ENCODE data around the gene PPM1L. TPM values are rescaled to one million over a fixed set of nuclear protein-coding genes. Genes with fewer than 3 reads are reported as not detected.

Gene PPM1L
- total RNA-seq, 1 experiment from 2014 or later = 0.41 TPM

DNA sequence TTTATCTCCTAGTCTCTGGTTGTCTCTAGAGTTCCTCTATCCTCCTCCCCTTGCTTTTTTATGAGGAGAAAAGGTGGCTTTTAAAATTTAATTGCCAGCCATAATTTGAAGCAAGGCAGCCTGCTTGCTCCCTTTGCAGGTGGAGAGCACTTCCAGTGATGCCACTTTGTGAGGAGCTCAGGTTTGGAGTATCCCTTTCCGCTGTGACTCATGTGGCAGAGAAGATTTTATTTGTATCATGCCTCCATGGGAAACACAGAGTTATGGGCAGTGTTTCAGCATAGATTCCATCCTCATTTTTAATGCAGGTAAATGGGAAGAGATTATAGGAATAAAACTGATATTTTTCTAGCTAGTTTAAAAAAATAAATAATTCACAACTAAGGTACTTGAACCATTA lies 7.0 kb downstream of the PPM1L start:
- no peak for DNase-seq (ENCODE audit: low spot score)

DNA sequence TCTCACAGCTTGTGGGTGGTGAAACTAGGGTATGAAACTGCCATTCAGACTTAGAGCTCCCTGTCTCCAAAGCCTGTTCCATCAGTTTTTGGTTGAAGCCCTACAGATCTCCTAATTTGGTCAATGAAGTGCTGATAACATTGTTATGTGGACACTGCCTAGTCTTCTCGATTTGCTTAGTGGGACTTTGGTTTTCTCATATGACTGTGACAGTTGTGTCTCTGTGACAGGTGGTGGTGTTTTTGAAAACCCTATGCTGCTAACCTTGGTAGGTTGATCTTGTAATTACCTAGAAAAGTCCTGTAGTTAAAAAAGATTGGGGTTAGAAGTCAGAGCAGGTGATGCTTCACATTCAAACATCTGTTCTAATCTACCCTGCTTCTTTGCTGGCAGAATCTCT lies 9.2 kb downstream of the PPM1L start:
- DNase-seq (ENCODE audit: low spot score) = no peak

DNA sequence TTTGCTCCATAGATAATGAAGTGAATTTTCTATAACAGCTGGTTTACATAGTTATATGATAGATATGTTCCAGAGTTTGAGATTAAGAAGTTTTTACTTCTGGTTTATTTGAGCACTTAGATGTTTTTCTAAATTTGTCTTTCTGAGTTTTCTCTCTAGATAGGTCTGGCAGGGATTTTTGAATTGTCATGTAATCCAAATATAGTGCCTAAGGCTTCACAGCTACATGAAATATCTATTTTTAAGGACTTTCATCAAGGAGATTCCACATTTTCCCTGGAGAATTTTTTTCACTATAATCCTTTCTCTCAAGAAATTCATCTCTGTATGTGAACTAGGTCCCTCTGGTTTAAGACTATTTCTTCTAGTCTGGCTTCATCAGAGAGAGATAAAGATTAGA lies 12.0 kb downstream of the PPM1L start:
- no peak for DNase-seq (ENCODE audit: low spot score)

DNA sequence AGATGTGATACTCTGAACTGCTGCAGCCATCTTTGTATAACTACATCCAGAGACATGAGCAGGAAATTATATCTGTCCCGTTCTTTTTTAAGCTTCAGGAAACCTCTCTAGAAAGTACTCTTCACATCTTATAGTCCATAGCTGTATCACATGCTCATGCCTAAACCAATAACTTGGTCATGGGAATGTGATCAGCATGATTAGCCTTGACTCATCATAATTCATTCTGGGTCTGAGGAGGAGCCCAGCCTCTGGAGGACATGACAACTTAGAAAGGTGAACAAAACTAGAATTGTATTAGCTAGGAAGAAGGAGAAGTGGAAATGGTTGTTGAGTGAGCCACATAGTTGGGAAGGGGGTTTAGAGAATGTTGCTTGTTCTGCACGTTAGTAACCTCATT lies 12.9 kb downstream of the PPM1L start:
- no peak for DNase-seq (ENCODE audit: low spot score)

DNA sequence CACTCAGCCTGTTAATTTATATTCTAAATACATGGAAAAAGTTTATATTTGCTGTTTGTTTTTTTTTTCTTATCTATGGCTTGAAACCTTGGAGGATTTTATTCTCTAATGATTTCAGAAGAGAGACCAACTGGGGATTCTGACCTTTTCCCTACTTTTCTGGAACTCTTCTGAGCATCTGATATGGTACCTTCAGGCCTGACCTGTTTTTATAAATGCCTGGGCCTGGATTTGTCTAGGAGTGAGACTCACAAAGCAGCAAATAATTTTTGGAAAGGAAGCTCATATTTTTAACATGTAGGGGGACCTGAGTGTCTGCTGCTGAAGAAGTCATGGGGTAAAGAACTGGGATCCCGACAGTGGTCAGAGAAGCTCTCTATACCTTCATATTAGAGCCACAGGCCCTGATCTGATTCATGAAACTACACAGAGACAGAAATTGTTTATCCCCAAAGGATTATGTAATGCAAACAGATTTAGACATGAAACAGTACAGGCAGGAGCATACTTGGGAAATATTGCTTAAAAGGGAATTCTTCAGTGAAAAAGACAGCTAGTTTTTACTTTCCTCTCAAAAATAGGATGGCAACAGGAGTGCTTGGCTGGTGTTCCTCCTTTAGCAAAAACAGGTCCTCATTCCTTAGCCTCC lies 15.9 kb downstream of the PPM1L start:
- DNase-seq (ENCODE audit: low spot score) = no peak

DNA sequence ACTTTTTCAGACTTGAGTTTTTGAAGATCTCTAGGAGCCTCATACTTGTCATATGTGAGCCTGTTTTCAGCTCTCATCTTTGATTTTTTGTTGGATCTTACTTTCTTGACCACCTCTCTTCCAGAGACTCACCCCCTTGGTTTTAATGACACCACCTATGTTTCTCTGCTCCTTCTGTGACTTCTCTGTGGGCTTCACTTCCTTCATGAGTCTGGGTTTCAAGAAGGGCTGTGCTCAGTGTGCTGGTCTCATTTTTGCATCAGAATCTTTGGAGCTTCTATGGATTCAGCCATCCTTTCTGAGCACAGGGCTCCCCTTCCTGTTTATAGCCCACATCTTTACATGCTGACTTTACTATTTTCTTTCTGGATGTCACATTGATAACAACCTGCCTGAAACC lies 17.7 kb downstream of the PPM1L start:
- no peak for DNase-seq (ENCODE audit: low spot score)

DNA sequence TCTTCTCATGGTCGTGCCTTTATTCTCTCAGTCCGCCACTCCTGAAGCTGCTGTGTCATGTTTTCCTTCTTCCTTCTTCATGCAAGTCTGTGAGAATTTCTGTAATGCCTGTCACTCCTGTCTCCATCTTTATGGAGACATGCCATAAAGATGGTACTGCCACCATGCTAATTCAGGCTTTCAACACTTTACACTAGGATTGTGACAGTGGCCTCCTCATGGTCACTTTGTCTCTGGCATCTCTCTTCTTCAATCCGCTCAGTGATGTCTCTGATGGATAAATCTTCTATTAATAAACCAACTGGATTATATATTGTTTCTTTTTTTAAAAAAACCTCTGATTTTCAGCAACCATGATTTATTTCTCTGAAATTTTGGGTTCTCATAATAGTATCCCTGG lies 18.1 kb downstream of the PPM1L start:
- no peak for DNase-seq (ENCODE audit: low spot score)

DNA sequence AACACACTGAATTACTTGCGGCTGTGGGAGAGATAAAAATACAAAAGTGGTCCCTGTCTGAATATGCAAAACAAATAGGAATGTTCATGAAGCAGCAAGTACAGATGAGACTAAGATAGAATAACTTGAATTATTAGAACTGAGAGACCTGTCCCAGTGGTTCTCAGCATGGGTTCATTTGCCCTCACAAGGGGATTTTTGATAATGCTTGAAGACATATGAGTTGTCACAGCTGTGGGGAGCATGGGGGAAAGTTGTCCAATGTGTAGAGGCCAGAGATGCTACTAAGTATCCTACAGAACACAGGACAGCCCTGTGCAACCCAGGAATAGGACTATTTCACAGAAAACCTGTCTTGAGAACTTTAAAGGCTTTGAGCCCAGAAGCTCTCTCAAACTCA lies 22.4 kb downstream of the PPM1L start:
- DNase-seq (ENCODE audit: low spot score) = no peak

DNA sequence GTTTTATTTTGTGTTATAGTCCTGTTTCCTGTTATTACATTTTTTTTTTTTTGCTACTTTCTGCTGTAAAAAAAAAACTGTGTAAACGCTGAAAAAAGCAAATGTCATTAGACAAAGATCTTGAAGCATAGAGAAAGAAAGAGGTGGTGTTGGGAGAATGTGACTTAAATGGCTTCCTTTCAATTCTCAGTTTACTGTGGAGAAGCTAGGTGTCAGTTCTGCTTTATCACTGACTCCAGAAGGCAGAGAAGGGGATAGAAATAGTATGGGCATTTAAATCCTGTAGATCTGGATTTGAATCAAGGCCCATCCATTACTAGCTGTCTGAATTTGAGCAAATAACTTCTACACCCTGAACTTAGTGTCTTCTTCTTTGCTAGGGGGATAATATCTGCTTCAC lies 23.0 kb downstream of the PPM1L start:
- DNase-seq (ENCODE audit: low spot score) = no peak

DNA sequence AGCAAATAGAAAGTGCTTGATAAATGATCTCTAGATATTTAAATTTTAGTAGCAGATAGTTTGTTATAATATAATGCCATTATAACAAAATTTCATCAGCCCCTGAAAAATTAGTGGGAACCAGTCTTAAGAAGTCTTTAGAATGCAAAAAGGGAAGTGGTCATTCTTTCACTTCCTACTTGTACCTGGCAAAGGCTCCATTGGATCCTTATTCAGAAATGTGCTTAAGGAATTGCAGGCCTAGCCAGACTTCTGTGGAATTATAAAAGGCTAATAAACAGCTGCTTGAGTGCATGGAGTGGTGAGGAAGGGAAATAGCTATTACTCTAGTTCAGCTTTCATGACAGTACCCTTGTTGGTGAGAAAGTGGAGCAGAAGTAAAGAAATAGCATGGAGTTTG lies 24.2 kb downstream of the PPM1L start:
- DNase-seq (ENCODE audit: low spot score) = no peak

DNA sequence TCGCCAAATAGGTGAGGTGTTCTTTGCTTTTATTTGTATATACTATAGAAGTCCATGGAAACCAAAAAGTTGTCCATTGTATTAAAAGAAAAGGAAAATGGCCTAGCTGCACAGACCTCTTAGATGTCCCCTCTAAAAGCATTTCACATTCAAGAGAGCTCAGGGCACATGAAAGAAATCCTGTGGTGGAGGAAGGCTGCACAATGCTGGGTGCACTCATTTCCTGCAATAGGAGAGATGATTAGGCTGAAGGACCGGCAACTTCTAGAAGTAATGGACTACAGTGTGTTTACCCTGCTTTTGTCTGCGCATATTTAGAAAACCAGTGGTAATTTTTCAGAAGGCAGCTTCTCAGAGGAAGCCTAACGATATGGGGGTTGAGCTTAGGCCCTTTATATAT lies 25.4 kb downstream of the PPM1L start:
- DNase-seq (ENCODE audit: low spot score) = no peak

DNA sequence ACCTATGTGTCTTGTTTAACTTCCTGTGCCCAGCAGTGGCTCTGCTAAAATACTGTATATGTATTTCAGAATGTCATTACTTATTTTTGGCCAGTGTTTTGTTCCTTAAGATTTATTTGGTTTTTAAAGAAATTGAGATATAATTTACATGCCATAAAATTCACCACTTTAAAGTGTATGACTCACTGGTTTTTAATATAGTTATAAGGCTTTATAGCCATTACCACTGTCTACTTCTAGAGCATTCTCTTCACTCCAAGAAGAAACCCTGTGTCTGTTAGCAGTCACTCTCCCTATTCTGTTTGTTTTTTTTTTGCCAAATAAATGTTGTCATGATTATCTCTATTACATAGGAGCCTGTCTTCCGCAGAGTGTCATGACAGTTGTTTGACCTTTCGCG lies 25.8 kb downstream of the PPM1L start:
- DNase-seq (ENCODE audit: low spot score) = no peak

DNA sequence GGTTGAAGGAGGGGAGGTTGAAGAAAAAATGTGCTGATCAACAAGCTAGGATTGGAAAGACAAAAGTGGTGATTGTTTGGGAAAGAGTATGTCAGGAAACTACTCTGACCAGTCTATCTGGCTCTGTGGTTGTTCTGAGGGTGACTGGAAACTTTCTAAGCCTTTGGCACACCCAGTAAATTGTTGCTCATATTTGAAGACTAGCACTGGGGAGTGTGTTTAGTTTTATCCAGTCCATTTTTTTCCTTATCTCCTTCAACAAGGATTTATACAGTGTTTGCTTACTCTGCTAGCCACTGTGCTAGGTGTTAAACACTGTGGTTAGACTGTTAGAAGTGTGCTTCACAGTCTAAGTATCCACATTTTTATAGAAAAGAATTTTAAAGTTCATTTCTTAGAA lies 28.8 kb downstream of the PPM1L start:
- DNase-seq (ENCODE audit: low spot score) = no peak

DNA sequence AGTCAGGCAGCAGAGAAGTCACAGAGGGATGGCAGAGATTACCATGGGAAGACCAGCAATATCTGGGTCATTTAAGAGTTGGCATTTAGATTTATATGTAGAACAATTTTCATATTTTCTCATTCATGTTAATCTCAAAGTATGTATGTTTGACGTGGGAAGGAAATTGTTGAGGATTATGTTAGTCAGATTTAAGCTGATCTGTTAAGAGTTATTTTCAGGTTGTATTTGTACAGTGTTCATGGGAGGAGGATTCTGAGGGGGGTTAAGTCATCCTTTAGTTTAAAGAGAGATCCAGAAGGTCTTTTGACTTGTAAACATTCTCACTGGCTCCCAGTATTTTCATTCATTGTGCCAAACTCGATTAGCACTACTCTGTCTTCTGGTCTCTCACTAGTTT lies 34.7 kb downstream of the PPM1L start:
- DNase-seq (ENCODE audit: low spot score) = no peak

DNA sequence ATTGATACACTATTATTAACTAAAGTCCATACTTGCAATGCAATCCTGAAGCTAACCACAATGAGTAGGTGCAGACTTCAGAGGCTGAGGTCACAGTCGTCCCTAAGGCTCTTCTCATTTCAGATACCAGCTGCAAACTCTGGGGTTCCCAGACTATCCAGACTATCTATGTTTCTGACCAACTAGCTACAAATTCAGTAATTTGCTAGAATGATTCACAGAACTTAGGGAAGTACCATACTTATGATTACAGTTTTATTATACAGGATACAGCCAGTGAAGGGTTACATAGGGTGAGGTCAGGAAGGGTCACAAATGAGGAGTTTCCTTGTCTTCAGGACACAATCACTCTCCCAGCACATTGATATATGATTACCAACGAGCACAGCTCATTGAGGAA lies 36.5 kb downstream of the PPM1L start:
- no peak for DNase-seq (ENCODE audit: low spot score)

DNA sequence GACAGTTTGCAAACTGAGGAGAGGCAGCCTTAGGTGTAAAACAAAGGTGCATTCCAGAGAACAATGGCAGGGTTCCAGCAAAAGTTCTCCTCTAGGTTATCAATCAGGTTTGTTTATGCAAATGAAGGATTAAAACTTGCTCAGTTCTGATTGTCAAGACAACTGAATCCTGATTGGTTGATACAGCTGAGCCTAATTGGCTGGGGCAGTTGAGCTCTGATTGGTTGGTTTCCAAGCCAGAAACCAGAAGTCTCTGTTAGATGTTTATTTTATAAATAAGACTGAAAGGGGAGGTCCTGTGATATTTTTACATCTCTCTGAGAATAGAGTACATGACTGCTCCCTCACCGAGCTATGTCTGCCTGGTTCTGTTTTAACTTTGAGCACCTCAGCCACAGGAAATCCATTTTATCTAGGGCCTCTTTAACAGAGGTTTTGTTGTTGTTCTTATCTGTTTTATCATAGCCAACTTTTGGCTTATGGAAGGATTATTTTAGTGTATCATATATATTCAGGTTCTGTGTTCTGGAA lies 37.8 kb downstream of the PPM1L start:
- no peak for DNase-seq (ENCODE audit: low spot score)

DNA sequence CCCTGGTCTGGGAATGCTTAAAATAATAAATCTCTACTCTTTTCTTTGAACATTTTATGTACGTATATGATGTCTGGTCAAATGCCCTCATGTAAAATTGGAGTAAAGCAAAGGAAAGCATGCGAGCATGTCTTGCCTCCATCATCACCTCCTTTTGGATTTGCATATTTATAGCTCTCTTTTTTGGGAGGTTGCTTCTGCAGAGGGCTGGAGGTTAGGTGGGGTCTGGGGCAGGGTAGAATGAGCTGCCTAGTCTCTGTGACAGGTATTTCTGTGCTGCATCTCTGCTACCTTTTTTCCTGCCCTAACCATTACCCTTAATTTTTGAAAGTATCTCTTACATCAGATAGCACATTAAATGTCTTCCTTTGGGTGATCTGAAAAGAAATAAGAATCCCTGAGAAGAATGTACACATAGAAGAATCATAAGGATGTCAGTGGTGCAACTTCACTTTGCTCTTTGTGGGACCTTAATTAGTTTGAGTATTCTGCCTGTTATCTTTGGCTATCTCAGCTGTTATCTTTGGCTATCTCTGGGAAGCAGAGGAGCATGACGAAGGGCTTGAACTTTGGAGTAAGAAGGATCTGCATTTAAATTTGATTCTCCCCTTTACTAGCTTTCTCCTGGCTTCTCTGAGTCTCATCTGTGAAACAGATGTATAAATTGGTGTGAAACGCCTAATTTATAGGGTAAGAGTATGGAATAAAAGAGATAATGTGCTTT lies 40.2 kb downstream of the PPM1L start:
- DNase-seq (ENCODE audit: low spot score) = no peak

DNA sequence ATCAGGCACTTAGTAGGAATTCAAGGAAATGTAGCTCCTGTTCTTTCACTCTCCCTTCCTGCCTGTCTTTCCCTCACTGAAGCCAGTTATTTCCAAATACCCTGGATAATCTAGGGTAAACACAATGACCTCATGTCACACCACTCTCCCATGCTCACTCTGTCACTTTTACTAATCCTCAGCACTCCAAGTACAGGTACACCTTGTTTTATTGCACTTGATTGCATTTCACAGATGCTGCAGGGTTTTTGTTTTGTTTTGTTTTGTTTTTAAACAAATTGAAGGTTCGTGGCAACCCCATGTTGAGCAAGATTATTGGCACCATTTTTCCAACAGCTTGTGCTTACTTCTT lies 40.8 kb downstream of the PPM1L start:
- no peak for DNase-seq (ENCODE audit: low spot score)

DNA sequence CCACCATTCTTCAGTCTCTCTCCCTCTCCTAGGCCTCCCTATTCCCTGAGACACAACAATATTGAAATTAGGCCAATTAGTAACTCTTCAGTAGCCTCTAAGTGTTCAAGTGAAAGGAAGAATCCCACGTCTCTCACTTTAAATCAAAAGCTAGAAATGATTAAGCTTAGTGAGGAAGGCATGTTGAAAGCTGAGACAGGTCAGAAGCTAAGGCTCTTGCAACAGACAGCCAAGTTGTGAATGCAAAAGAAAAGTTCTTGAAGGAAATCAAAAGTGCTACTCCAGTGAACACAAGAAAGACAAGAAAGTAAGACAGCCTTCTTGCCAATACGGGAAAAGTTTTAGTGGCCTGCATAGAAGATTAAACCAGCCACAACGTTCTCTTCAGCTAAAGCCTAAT lies 41.3 kb downstream of the PPM1L start:
- DNase-seq (ENCODE audit: low spot score) = no peak

DNA sequence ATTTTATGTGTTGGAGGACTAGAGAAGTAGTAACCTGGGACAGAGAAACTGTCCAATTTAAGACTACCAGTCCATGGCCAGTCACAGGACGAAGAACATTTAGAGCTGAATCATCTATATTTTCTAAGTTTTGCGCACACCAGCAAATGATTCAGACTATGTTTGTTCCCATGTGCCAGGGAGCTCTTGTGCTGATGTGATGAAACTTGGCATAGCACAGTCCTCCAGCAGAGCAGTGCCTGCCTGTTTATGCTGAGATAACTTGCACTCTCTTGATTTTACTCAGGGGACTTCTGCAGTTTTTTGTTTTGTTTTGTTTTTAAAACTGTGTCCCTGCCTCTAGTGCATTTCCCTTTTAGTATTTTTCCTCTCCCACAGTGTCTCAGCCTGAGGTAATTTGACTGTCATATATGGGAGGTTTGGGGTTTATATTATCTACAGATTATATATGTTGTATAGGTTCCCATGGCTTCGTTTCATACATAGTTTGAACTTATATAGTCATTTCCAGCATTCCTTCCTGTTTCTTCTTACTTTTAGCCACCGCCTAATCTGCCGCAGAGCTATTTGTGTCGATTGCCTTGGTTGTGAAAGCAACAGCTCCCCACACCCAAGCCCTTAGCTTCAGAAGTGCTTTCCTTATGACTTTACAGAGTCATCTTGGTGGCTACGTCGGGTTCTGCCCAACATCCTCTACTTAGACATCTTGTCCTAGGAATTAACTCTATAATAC lies 45.5 kb downstream of the PPM1L start:
- no peak for DNase-seq (ENCODE audit: low spot score)

DNA sequence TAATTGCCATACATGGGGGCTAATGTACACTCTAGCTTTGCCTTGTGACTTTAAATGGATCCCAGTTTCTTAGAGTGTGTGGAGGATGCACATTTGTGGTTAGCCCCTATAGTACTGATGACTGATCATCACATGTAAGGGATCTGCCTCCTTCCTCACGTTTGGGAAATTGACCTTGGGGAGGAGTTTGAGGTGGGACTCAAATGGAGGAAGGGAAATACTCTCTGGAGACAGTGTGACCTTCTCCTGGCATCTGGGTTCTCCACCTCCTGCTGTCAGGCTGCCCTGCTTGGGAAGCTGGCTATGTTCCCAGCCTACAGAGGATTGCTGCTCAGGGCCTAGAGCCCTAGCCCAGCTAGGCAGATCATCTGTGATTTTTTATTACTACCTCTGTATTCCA lies 48.7 kb downstream of the PPM1L start:
- DNase-seq (ENCODE audit: low spot score) = peak; percentile 29

DNA sequence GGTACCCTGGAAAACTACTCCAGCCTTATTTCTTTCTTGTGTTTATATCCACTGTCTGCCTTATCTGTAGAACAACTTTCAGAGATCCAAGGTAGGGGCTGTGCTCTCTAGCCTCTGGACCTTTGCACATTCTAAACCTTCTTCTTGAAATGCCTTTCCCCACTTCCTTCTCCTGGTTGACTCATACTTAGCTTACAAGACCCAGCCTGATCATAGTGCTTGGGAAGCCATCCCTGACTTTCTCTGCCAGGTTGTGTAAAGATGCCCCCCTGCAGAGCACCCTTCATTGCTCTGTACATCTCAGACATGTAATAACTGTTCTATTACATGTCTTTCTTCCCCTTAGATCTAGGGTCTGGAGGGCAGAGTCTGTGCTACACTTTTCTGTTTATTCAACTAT lies 50.1 kb downstream of the PPM1L start:
- no peak for DNase-seq (ENCODE audit: low spot score)

DNA sequence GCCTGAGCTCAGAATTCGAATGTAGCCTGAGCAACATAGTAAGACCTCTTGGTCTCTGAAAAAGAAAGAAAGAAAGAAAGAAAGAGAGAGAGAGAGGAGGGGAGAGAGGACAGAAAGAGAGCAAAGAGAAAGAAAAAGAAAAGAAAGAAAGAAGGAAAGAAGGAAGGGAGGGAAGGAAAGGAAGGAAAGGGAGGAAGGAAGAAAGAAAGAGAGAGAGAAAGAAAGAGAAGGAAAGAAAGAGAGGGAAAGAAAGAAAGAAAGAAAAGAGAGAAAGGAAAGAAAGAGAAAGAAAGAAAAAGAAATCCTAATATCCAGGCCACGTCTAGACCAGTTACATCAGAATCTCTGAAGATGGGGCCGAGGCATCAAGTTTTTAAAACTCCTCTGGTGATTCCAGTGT lies 50.7 kb downstream of the PPM1L start:
- no peak for DNase-seq (ENCODE audit: low spot score)
